CD4-positive, alpha-beta memory T cell (primary cell): ENCODE data around the gene GPX4. TPM values are rescaled to one million over a fixed set of nuclear protein-coding genes. Genes with fewer than 3 reads are reported as not detected.

Source experiments
- CTCF ChIA-PET: fragments of 350-600 bp; sonication (Branson Sonifier 250); formaldehyde crosslinking; loops from one replicate; lab custom pipeline; 2021; ENCODE audit warnings: inconsistent platforms; ENCODE audit not compliant: partially characterized antibody; lab: Charles Lee
- POLR2A ChIA-PET: fragments of 350-600 bp; sonication (Branson Sonifier 250); formaldehyde crosslinking; loops from one replicate; lab custom pipeline; 2021; ENCODE audit not compliant: partially characterized antibody; lab: Charles Lee
- DNase-seq, 5 donors: peaks; one replicate each; pipeline versions ENCODE4 v3.0.0 to v3.0.0-alpha.2; 2020 to 2022; ENCODE audit warnings: mixed read lengths in 1 of 5
- H3K27ac ChIP-seq: one replicate; pipeline ENCODE4 v1.7.0; 2013; ENCODE audit warnings: low read depth, low read length
- H3K27me3 ChIP-seq: 2 replicates; pipeline ENCODE4 v1.7.0; 2013; ENCODE audit warnings: mild to moderate bottlenecking, low read length, moderate library complexity; ENCODE audit not compliant: insufficient read depth
- H3K36me3 ChIP-seq: 2 replicates; pipeline ENCODE4 v1.7.0; 2013; ENCODE audit warnings: mild to moderate bottlenecking, low read length, moderate library complexity; ENCODE audit not compliant: insufficient read depth
- H3K4me1 ChIP-seq: 2 replicates; pipeline ENCODE4 v1.7.0; 2013; ENCODE audit warnings: mild to moderate bottlenecking, low read length, moderate library complexity; ENCODE audit not compliant: insufficient read depth
- H3K4me3 ChIP-seq, 2 donors: one replicate each; pipeline ENCODE4 v1.7.0; 2013; ENCODE audit warnings: low read length in 2 of 2, mild to moderate bottlenecking in 1 of 2
- H3K9me3 ChIP-seq, 2 donors: one replicate each; pipeline ENCODE4 v1.7.0; 2013; ENCODE audit warnings: low read length in 2 of 2, control low read depth in 1 of 2; ENCODE audit not compliant: control insufficient read depth in 1 of 2
- H3K27ac Mint-ChIP-seq, 7 donors: one replicate each; pipeline ENCODE4 v1.8.0; 2020 to 2021; ENCODE audit warnings: mixed read lengths in 7 of 7, mild to moderate bottlenecking in 6 of 7, inconsistent platforms in 3 of 7, moderate library complexity in 3 of 7
- H3K27me3 Mint-ChIP-seq, 2 donors: one replicate each; pipeline ENCODE4 v1.8.0; 2020 to 2021; ENCODE audit warnings: mixed read lengths in 2 of 2
- H3K36me3 Mint-ChIP-seq, 2 donors: one replicate each; pipeline ENCODE4 v1.8.0; 2020 to 2021; ENCODE audit warnings: mixed read lengths in 2 of 2, inconsistent platforms in 1 of 2, mild to moderate bottlenecking in 1 of 2
- H3K4me1 Mint-ChIP-seq, 4 donors: one replicate each; pipeline ENCODE4 v1.8.0; 2020 to 2021; ENCODE audit warnings: mixed read lengths in 4 of 4, mild to moderate bottlenecking in 1 of 4
- H3K4me3 Mint-ChIP-seq, 8 donors: one replicate each; pipeline ENCODE4 v1.8.0; 2020 to 2021; ENCODE audit warnings: mixed read lengths in 8 of 8, mild to moderate bottlenecking in 7 of 8, moderate library complexity in 6 of 8, inconsistent platforms in 3 of 8
- H3K9me3 Mint-ChIP-seq, 8 donors: one replicate each; pipeline ENCODE4 v1.8.0; 2020 to 2021; ENCODE audit warnings: mixed read lengths in 8 of 8, mild to moderate bottlenecking in 5 of 8, inconsistent platforms in 3 of 8, moderate library complexity in 1 of 8
- intact Hi-C: fragments of 100-400 bp; cut with micrococcal nuclease; formaldehyde crosslinking; loops from one replicate; pipeline ENCODE4 v1.15.1; 2023
- polyA plus RNA-seq, 2 donors: library from polyadenylated mRNA; unstranded; fragments of 300-500 nt; fragmentation: Illumina TruSeq; gene quantifications; one replicate each; pipeline ENCODE4 v1.2.3, GENCODE V29; 2021
- total RNA-seq, 2 experiments: library from RNA; stranded (reverse); gene quantifications; one replicate each; pipeline ENCODE4 v1.2.3, GENCODE V29; 2021

Gene GPX4
- total and polyA plus RNA-seq, 4 experiments from 2014 or later: 210 to 406 (median 310) TPM

DNA sequence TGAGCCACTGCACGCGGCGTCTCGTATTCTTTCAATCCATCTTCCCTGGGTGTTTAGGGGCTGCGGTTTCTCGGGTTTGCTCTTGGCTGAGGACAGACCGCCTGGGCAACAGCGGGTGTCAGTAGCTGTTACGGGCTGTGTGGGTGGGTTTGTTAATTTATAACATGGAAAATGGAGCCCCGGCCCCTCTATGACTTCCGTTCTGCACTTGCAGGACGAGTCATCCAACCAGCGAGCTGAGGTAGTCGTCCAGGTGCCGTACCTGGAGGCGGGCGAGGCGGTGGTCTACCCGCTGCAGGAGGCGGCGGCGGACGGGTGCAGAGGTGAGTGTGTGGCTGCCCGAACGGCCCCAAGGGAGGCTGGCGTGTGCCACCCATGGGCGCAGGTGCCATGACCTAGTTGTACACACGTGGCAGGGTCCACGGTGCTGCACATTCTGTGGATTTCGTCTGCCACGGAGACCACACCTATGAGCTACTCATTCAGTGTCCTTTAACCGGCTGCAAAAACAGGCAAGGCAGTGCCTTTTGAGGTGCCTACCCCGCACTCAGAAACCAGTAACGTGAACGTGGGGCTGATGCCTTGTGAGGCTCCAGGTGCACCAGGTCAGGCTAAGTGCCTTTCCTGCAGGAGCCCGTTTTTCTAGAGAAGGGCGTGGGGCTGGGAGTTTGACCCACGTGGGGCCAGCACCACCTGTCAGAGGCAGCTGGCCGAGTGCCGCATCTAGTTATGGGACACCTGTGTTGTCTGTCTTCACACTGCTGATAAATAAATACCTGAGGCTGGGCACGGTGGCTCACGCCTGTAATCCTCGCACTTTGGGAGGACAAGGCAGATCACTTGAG is 19.5 kb upstream of the GPX4 start:
- peak in 3 of 5 donors; percentile 4 to 29 (median 10) for DNase-seq
- peaks cover 93% of the 10 kb centered on the region for H3K4me1 ChIP-seq
- Mint-ChIP-seq H3K27ac (peak overlapping the region; percentile 57 to 87 (median 78)), H3K4me3 (peak overlapping the region in 3 of 8 donors; percentile 17 to 57 (median 26)), H3K9me3 (peaks cover 0 to 13% (median 0%) of the 10 kb centered on the region in 8 donors), H3K27me3 (no peaks in the 10 kb centered on the region), H3K36me3 (peaks cover 39 to 65% of the 10 kb centered on the region in 2 donors), H3K4me1 (peaks cover 22 to 85% (median 41%) of the 10 kb centered on the region in 4 donors)
- H3K36me3 ChIP-seq: peaks cover 78% of the 10 kb centered on the region
- H3K4me3 ChIP-seq: no peak overlapping the region
- H3K27ac ChIP-seq: no peak overlapping the region
- H3K9me3 ChIP-seq: no peaks in the 10 kb centered on the region
- POLR2A ChIA-PET: interaction anchor here (0.9 to 57.1 kb wide), 7 partner anchors 2 to 185 kb away, joined by 3 to 3893 read pairs (median 8); partner anchors contain the start of genes ABCA7, ARHGAP45, CIRBP and CNN2
- H3K27me3 ChIP-seq: no peaks in the 10 kb centered on the region
- CTCF ChIA-PET: interaction anchor here (0.8 to 17.9 kb wide), 6 partner anchors 8 to 110 kb away, joined by 3 to 219 read pairs (median 3); partner anchors contain the start of gene ARHGAP45
- intact Hi-C loops: no loop called here

DNA sequence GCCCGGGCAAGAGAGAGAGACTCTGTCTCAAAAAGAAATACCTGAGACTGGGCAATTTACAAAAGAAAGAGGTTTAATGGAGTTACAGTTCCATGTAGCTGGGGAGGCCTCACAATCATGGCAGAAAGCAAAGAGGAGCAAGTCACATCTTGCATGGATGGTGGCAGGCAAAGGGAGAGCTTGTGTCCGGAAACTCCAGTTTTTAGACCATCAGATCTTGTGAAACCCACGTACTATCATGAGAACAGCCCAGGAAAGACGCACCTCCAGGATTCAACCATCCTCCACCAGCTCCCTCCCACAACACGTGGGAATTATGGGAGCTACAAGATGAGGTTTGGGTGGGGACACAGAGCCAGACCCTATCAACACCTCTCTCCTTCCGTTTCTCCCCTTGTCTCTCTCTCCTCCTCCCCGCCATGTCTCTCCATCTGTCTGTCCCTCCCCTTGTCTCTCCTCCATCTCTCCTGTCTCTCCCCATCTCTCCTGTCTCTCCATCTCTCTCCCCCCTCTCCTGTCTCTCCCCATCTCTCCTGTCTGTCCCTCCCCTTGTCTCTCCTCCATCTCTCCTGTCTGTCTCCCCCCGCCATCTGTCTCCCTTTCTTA is 18.6 kb upstream of the GPX4 start:
- Mint-ChIP-seq H3K27ac (peak overlapping the region; percentile 42 to 89 (median 80)), H3K36me3 (peaks cover 33 to 58% of the 10 kb centered on the region in 2 donors), H3K4me3 (peak overlapping the region in 5 of 8 donors; percentile 17 to 57 (median 52)), H3K9me3 (peaks cover 0 to 9% (median 0%) of the 10 kb centered on the region in 8 donors), H3K27me3 (no peaks in the 10 kb centered on the region), H3K4me1 (peaks cover 20 to 78% (median 36%) of the 10 kb centered on the region in 4 donors)
- H3K9me3 ChIP-seq: no peaks in the 10 kb centered on the region
- H3K27me3 ChIP-seq: no peaks in the 10 kb centered on the region
- intact Hi-C loops: no loop called here
- peak in 1 of 5 donors; percentile 12 for DNase-seq
- H3K4me3 ChIP-seq: no peak overlapping the region
- peaks cover 89% of the 10 kb centered on the region for H3K4me1 ChIP-seq
- H3K27ac ChIP-seq: no peak overlapping the region
- ChIA-PET POLR2A (interaction anchor here (1.0 to 57.1 kb wide), 8 partner anchors 1 to 109 kb away, joined by 3 to 3893 read pairs (median 12); partner anchors contain the start of genes ABCA7, ARHGAP45, CNN2 and GPX4), CTCF (interaction anchor here (1.1 to 17.9 kb wide), 4 partner anchors 9 to 27 kb away, joined by 3 to 219 read pairs (median 19); partner anchors contain the start of gene ARHGAP45)
- H3K36me3 ChIP-seq: peaks cover 70% of the 10 kb centered on the region

DNA sequence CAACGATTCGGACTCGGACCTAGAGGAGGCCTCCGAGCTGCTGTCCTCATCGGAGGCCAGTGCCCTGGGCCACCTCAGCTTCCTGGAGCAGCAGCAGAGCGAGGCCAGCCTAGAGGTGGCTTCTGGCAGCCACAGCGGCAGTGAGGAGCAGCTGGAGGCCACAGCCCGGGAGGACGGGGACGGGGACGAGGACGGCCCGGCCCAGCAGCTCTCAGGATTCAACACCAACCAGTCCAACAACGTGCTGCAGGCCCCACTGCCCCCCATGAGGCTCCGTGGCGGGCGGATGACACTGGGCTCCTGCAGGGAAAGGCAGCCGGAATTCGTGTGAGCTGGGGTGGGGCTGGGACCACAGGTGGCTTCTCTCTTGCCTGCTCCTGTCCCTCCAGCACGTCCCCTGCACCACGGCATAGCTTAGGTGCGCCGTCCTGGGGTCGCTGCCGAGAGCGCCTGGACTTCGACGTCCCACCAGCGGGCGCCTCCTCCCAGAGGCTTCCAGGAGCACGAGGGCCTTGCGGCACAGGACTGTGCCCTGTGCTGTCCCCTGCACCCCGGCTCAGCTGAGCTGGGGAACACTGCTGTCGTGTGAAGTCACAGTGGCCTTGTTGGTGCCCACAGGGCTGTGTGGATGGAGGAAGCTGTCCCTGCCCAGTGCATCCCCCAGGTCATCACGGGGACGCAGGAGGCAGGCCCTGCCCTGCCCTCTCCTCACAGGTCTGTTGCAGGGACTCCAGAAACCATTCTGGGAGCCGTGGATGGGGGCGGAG is 17.9 kb upstream of the GPX4 start:
- H3K9me3 ChIP-seq: no peaks in the 10 kb centered on the region
- H3K36me3 ChIP-seq: peaks cover 63% of the 10 kb centered on the region
- Mint-ChIP-seq H3K27me3 (no peaks in the 10 kb centered on the region), H3K36me3 (peaks cover 32 to 55% of the 10 kb centered on the region in 2 donors), H3K4me3 (peak overlapping the region in 1 of 8 donors; percentile 57), H3K9me3 (peaks cover 0 to 9% (median 0%) of the 10 kb centered on the region in 8 donors), H3K27ac (peak overlapping the region in 5 of 7 donors; percentile 12 to 87 (median 85)), H3K4me1 (peaks cover 20 to 73% (median 36%) of the 10 kb centered on the region in 4 donors)
- ChIA-PET POLR2A (interaction anchor here (1.0 to 57.1 kb wide), 9 partner anchors 0 to 183 kb away, joined by 3 to 3893 read pairs (median 6); partner anchors contain the start of genes ABCA7, ARHGAP45, CIRBP and CNN2), CTCF (interaction anchor here (1.1 to 17.9 kb wide), 7 partner anchors 10 to 106 kb away, joined by 3 to 219 read pairs (median 6); partner anchors contain the start of gene ARHGAP45)
- no peaks in the 10 kb centered on the region for H3K27me3 ChIP-seq
- H3K4me3 ChIP-seq: no peak overlapping the region
- H3K27ac ChIP-seq: peak overlapping the region; percentile 74
- intact Hi-C loops: no loop called here
- peaks cover 81% of the 10 kb centered on the region for H3K4me1 ChIP-seq
- no peak for DNase-seq

DNA sequence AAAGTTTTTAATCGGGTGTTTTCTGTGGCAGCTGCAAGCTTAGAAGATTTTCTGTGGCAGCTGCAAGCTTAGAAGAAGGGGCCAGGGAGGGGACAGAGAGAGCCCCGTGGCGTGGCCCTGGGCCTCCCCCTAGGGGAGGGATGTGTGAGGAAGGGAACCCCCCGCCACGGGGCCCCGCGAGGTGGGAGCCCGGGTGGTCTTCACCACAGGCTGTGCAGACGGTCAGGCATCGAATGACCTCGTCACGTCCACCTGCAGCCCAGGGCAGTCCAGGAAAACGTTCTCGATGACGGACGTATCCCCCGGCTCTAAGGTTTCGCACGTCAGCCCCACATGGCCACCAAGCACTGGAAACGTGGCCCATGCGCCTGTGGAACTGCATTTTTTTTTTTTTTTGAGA is 17.2 kb upstream of the GPX4 start:
- H3K9me3 Mint-ChIP-seq: peaks cover 0 to 7% (median 0%) of the 10 kb centered on the region in 8 donors
- peaks cover 28 to 50% of the 10 kb centered on the region in 2 donors for H3K36me3 Mint-ChIP-seq
- Histone ChIP-seq H3K36me3 (peaks cover 56% of the 10 kb centered on the region), H3K4me3 (no peak overlapping the region), H3K4me1 (peaks cover 74% of the 10 kb centered on the region), H3K27me3 (no peaks in the 10 kb centered on the region), H3K27ac (peak overlapping the region; percentile 74), H3K9me3 (no peaks in the 10 kb centered on the region)
- peaks cover 18 to 68% (median 35%) of the 10 kb centered on the region in 4 donors for H3K4me1 Mint-ChIP-seq
- POLR2A ChIA-PET: interaction anchor here (0.7 to 57.1 kb wide), 10 partner anchors 1 to 182 kb away, joined by 3 to 3893 read pairs (median 6); partner anchors contain the start of genes ABCA7, ARHGAP45, CIRBP and CNN2
- H3K27me3 Mint-ChIP-seq: no peaks in the 10 kb centered on the region
- H3K4me3 Mint-ChIP-seq: peak overlapping the region in 1 of 8 donors; percentile 22
- peak overlapping the region in 5 of 7 donors; percentile 22 to 87 (median 80) for H3K27ac Mint-ChIP-seq
- intact Hi-C loops: no loop called here
- DNase-seq: no peak
- CTCF ChIA-PET: interaction anchor here (1.3 to 17.9 kb wide), 5 partner anchors 11 to 106 kb away, joined by 3 to 219 read pairs (median 23); partner anchors contain the start of gene ARHGAP45

DNA sequence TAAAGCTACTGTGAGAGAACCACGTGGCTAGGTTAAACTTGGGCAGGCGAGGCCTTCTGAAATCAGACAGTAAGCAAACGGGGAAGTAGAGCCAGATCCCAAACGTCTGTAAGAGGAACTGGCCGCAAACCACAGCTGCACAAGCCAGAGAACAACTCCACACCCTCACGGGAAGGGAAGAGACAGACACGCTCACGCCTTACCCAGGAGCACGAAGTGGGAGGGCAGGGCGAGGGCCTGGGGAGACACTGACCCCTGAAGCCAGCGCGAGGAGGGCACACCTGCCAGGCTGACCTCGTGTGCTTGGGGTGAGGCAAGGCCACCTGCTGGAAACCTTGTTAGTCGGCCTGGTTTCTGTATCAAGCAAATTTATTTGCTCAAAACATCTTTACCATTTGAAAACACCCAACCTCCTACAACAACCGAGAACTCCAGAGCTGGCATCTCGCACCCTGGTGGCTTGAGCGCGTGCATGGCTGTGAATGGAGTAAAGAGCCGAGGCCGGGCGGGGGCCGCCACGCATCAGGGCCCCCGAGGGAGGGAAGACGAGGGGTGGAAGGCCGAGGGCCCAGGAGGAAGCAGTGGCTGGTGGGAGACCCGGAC is 15.9 kb upstream of the GPX4 start:
- no peak overlapping the region for H3K4me3 ChIP-seq
- H3K4me3 Mint-ChIP-seq: peak overlapping the region in 5 of 8 donors; percentile 25 to 82 (median 69)
- H3K4me1 ChIP-seq: peaks cover 64% of the 10 kb centered on the region

More for the DNA sequence above, 15.9 kb upstream of the GPX4 start:
- peaks cover 46% of the 10 kb centered on the region for H3K36me3 ChIP-seq
- Mint-ChIP-seq H3K4me1 (peaks cover 14 to 67% (median 32%) of the 10 kb centered on the region in 4 donors), H3K27me3 (no peaks in the 10 kb centered on the region), H3K9me3 (no peaks in the 10 kb centered on the region), H3K27ac (peak overlapping the region; percentile 72 to 97 (median 93)), H3K36me3 (peaks cover 20 to 42% of the 10 kb centered on the region in 2 donors)
- peak; percentile 59 to 78 (median 65) for DNase-seq
- ChIA-PET CTCF (interaction anchor here (0.8 to 17.9 kb wide), 9 partner anchors 9 to 156 kb away, joined by 3 to 219 read pairs (median 5); partner anchors contain the start of gene ARHGAP45), POLR2A (interaction anchor here (0.7 to 57.1 kb wide), 19 partner anchors 2 to 187 kb away, joined by 3 to 3893 read pairs (median 5); partner anchors contain the start of genes ABCA7, ARHGAP45, CIRBP and CNN2)
- peak overlapping the region; percentile 74 for H3K27ac ChIP-seq
- intact Hi-C loops: loop anchor here (1.0 kb wide), 3 partner anchors 11 to 31 kb away; no protein-coding TSS in a partner anchor
- no peaks in the 10 kb centered on the region for H3K9me3 ChIP-seq
- H3K27me3 ChIP-seq: no peaks in the 10 kb centered on the region
